PC-3 (cell line): Measurements from ENCODE around the gene POLR3GL. TPM values are rescaled to one million over a fixed set of nuclear protein-coding genes. Genes with fewer than 3 reads are reported as not detected.

Source experiments
- total RNA-seq: library from RNA; depleted of rRNA; stranded (reverse); fragments of >200 nt; gene quantifications from 2 replicates; pipeline ENCODE4 v1.2.3, GENCODE V29; 2014; rRNA removed

The POLR3GL gene
- total RNA-seq, 1 experiment from 2014 or later = 8.4 TPM

Other genes with a start within 250 kb of the POLR3GL start
- gene CD160, start 245.2 kb upstream of the POLR3GL start, total RNA-seq = not detected in 2 replicates
- 15.2 and 15.9 TPM in 2 replicates for gene RNF115, start 140.6 kb upstream of the POLR3GL start, total RNA-seq
- gene POLR3C, start 140.5 kb upstream of the POLR3GL start, total RNA-seq = 35.8 and 41.5 TPM in 2 replicates
- gene NUDT17, start 119.1 kb upstream of the POLR3GL start, total RNA-seq = 2.4 and 3.0 TPM in 2 replicates
- gene PIAS3, start 105.6 kb upstream of the POLR3GL start, total RNA-seq = 25.2 and 27.2 TPM in 2 replicates
- gene ANKRD35, start 78.8 kb upstream of the POLR3GL start, total RNA-seq = 0.07 and 0.40 TPM in 2 replicates
- 0.81 and 1.9 TPM in 2 replicates for gene ITGA10, start 54.6 kb upstream of the POLR3GL start, total RNA-seq
- gene PEX11B, start 46.0 kb upstream of the POLR3GL start, total RNA-seq = 27.4 and 31.3 TPM in 2 replicates
- gene RBM8A, start 37.2 kb upstream of the POLR3GL start, total RNA-seq = 459 and 482 TPM in 2 replicates
- 12.5 and 13.6 TPM in 2 replicates for gene LIX1L, start 6.7 kb upstream of the POLR3GL start, total RNA-seq
- gene ANKRD34A, start 115 bp upstream of the POLR3GL start, total RNA-seq = 0.29 and 2.8 TPM in 2 replicates
- gene TXNIP, start 31.9 kb downstream of the POLR3GL start, total RNA-seq = 45.3 and 66.6 TPM in 2 replicates
- not detected in 2 replicates for gene HJV, start 57.0 kb downstream of the POLR3GL start, total RNA-seq
- 1.4 and 1.5 TPM in 2 replicates for gene NBPF10, start 180.1 kb downstream of the POLR3GL start, total RNA-seq